Stimulated activated CD8-positive, alpha-beta memory T cell treated with anti-CD3 and anti-CD28 coated beads, Interleukin-12 subunit alpha, Interleukin-12 subunit beta, amount 100 ng/mL, for 1 hour (primary cell): Measurements from ENCODE around the gene C10orf62.
A peak's percentile ranks its signal among the peaks of the same experiment; 100 is the strongest.
"Not testable (repeated sequence)": the region's sequence is repeated elsewhere in the genome, so short reads cannot be mapped to it uniquely, and the experiment has no call there.

Experiments
- DNase-seq: peaks from one replicate; pipeline ENCODE4 v3.0.0-alpha.2; 2020; ENCODE audit warnings: low read depth

The C10orf62 gene

GRCh38 chr10:97627731-97628130 is 38.2 kb downstream of the C10orf62 start:
- no peak for DNase-seq

GRCh38 chr10:97628228-97628627 is 38.7 kb downstream of the C10orf62 start:
- DNase-seq: no peak

- DNase-seq: no peak
Observed at GRCh38 chr10:97629289-97629688, 39.8 kb downstream of the C10orf62 start.

- no peak for DNase-seq
Observed at GRCh38 chr10:97631098-97631497, 41.6 kb downstream of the C10orf62 start.

- DNase-seq: peak; percentile 77
Observed at GRCh38 chr10:97632949-97633884, 43.7 kb downstream of the C10orf62 start, which contains the start of gene MORN4. Gene MORN4, minus strand, starts transcription at chr10:97633500. Its CDS starts 13,847 bp downstream, at chr10:97619653.

GRCh38 chr10:97633921-97634320 is 44.4 kb downstream of the C10orf62 start:
- DNase-seq: no peak

GRCh38 chr10:97635577-97635976 is 46.1 kb downstream of the C10orf62 start:
- no peak for DNase-seq

- DNase-seq: not testable (repeated sequence)
Observed at GRCh38 chr10:97639090-97639489, 49.6 kb downstream of the C10orf62 start.

GRCh38 chr10:97640174-97640867 is 50.8 kb downstream of the C10orf62 start, which contains the start of gene PI4K2A:
Gene PI4K2A, plus strand, starts transcription at chr10:97640671. Its CDS starts 72 bp downstream, at chr10:97640743.
- peak; percentile 98 for DNase-seq
